WTC11 (cell line): ENCODE results near the gene NYAP1.

Source experiments
- ATF1 ChIP-seq: sonication (generic); formaldehyde crosslinking; IDR thresholded peaks from 2 replicates; pipeline ENCODE4 v1.8.1; 2023; ENCODE audit warnings: mild to moderate bottlenecking, moderate library complexity, missing genetic modification reagents
- CREB1 ChIP-seq: sonication (generic); formaldehyde crosslinking; IDR thresholded peaks from 2 replicates; pipeline ENCODE4 v1.8.0; 2023; ENCODE audit warnings: mild to moderate bottlenecking, missing genetic modification reagents
- ESRRA ChIP-seq: sonication (generic); formaldehyde crosslinking; IDR thresholded peaks from 2 replicates; pipeline ENCODE4 v1.8.1; 2022; ENCODE audit warnings: mild to moderate bottlenecking, missing genetic modification reagents, borderline replicate concordance
- JAZF1 ChIP-seq: fragments of 250-450 bp; sonication (Bioruptor Pico); IDR thresholded peaks from 2 replicates; pipeline ENCODE4 v1.9.0; 2021; ENCODE audit warnings: moderate library complexity, mild to moderate bottlenecking, inconsistent platforms
- NR1H2 ChIP-seq: sonication (generic); formaldehyde crosslinking; IDR thresholded peaks from 2 replicates; pipeline ENCODE4 v1.9.0; 2021; ENCODE audit warnings: mild to moderate bottlenecking, moderate library complexity, missing genetic modification reagents
- NR3C1 ChIP-seq: sonication (generic); formaldehyde crosslinking; conservative IDR thresholded peaks from 2 replicates; pipeline ENCODE4 v1.8.1; 2023; ENCODE audit warnings: low read depth, mild to moderate bottlenecking, missing genetic modification reagents
- TP53 ChIP-seq: sonication (generic); formaldehyde crosslinking; IDR thresholded peaks from 2 replicates; pipeline ENCODE4 v1.8.1; 2023; ENCODE audit warnings: mild to moderate bottlenecking, missing genetic modification reagents
- ZNF232 ChIP-seq: sonication (generic); formaldehyde crosslinking; IDR thresholded peaks from 2 replicates; pipeline ENCODE4 v1.8.0; 2022; ENCODE audit warnings: mild to moderate bottlenecking, missing genetic modification reagents
- TF ChIP-seq, protein P1 (sequence below): sonication (generic); formaldehyde crosslinking; IDR thresholded peaks from 2 replicates; pipeline ENCODE4 v1.8.1; 2022; ENCODE audit warnings: low read depth, missing genetic modification reagents, borderline replicate concordance
- TF ChIP-seq, protein P2 (sequence below): fragments of 200-600 bp; IDR thresholded peaks from 2 replicates; pipeline ENCODE4 v1.8.0; 2022; ENCODE audit warnings: antibody characterized with exemption
- TF ChIP-seq, protein P3 (sequence below): sonication (generic); formaldehyde crosslinking; IDR thresholded peaks from 2 replicates; pipeline ENCODE4 v1.8.0; 2023; ENCODE audit warnings: missing genetic modification reagents, mild to moderate bottlenecking, borderline replicate concordance
- TF ChIP-seq, protein P4 (sequence below): fragments of 250-450 bp; sonication (Bioruptor Pico); IDR thresholded peaks from 2 replicates; pipeline ENCODE4 v2.1.2; 2022; ENCODE audit warnings: mild to moderate bottlenecking, moderate library complexity
- TF ChIP-seq, protein P5 (sequence below): sonication (generic); formaldehyde crosslinking; IDR thresholded peaks from 2 replicates; pipeline ENCODE4 v1.8.0; 2022; ENCODE audit warnings: mild to moderate bottlenecking, missing genetic modification reagents

DNA sequence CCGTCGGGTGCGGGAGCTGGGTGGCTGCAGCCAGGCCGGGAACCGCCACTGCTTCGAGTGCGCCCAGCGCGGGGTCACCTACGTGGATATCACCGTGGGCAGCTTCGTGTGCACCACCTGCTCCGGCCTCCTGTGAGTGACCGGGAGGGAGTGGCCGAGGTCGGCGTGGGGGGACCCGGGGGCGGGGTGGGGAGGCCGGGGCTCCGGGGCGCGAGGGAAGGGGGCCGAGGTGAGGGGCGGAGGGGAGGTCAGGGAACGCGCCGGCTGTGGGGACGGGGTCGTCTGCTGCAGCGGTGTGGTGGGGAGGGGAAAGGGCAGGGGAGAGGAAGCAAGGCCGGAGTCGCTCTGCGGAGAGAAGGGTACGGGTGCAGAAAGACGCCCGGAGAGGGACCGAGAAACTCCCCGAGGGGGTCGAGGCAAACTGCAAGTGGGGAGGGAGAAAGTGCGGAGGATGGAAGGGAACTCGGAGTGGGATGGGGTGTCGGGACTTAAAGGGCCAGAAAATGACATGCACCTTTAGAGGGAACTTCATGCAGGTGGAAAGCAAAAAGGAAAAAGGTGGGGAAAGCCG lies 55.8 kb downstream of the NYAP1 start:
- TF ChIP-seq, protein P1, sequence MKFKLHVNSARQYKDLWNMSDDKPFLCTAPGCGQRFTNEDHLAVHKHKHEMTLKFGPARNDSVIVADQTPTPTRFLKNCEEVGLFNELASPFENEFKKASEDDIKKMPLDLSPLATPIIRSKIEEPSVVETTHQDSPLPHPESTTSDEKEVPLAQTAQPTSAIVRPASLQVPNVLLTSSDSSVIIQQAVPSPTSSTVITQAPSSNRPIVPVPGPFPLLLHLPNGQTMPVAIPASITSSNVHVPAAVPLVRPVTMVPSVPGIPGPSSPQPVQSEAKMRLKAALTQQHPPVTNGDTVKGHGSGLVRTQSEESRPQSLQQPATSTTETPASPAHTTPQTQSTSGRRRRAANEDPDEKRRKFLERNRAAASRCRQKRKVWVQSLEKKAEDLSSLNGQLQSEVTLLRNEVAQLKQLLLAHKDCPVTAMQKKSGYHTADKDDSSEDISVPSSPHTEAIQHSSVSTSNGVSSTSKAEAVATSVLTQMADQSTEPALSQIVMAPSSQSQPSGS (CRISPR knock-in tag), result no peak
- TF ChIP-seq, protein P2, sequence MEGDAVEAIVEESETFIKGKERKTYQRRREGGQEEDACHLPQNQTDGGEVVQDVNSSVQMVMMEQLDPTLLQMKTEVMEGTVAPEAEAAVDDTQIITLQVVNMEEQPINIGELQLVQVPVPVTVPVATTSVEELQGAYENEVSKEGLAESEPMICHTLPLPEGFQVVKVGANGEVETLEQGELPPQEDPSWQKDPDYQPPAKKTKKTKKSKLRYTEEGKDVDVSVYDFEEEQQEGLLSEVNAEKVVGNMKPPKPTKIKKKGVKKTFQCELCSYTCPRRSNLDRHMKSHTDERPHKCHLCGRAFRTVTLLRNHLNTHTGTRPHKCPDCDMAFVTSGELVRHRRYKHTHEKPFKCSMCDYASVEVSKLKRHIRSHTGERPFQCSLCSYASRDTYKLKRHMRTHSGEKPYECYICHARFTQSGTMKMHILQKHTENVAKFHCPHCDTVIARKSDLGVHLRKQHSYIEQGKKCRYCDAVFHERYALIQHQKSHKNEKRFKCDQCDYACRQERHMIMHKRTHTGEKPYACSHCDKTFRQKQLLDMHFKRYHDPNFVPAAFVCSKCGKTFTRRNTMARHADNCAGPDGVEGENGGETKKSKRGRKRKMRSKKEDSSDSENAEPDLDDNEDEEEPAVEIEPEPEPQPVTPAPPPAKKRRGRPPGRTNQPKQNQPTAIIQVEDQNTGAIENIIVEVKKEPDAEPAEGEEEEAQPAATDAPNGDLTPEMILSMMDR, result no peak
- no peak for TF ChIP-seq NR3C1 (CRISPR knock-in tag)
- TF ChIP-seq, protein P3, sequence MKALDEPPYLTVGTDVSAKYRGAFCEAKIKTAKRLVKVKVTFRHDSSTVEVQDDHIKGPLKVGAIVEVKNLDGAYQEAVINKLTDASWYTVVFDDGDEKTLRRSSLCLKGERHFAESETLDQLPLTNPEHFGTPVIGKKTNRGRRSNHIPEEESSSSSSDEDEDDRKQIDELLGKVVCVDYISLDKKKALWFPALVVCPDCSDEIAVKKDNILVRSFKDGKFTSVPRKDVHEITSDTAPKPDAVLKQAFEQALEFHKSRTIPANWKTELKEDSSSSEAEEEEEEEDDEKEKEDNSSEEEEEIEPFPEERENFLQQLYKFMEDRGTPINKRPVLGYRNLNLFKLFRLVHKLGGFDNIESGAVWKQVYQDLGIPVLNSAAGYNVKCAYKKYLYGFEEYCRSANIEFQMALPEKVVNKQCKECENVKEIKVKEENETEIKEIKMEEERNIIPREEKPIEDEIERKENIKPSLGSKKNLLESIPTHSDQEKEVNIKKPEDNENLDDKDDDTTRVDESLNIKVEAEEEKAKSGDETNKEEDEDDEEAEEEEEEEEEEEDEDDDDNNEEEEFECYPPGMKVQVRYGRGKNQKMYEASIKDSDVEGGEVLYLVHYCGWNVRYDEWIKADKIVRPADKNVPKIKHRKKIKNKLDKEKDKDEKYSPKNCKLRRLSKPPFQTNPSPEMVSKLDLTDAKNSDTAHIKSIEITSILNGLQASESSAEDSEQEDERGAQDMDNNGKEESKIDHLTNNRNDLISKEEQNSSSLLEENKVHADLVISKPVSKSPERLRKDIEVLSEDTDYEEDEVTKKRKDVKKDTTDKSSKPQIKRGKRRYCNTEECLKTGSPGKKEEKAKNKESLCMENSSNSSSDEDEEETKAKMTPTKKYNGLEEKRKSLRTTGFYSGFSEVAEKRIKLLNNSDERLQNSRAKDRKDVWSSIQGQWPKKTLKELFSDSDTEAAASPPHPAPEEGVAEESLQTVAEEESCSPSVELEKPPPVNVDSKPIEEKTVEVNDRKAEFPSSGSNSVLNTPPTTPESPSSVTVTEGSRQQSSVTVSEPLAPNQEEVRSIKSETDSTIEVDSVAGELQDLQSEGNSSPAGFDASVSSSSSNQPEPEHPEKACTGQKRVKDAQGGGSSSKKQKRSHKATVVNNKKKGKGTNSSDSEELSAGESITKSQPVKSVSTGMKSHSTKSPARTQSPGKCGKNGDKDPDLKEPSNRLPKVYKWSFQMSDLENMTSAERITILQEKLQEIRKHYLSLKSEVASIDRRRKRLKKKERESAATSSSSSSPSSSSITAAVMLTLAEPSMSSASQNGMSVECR (CRISPR knock-in tag), result no peak
- no peak for TF ChIP-seq ESRRA (CRISPR knock-in tag)
- no peak for TF ChIP-seq TP53 (CRISPR knock-in tag)
- no peak for TF ChIP-seq NR1H2 (CRISPR knock-in tag)
- TF ChIP-seq JAZF1 (CRISPR knock-in tag), result no peak
- TF ChIP-seq CREB1 (CRISPR knock-in tag), result no peak
- TF ChIP-seq, protein P4, sequence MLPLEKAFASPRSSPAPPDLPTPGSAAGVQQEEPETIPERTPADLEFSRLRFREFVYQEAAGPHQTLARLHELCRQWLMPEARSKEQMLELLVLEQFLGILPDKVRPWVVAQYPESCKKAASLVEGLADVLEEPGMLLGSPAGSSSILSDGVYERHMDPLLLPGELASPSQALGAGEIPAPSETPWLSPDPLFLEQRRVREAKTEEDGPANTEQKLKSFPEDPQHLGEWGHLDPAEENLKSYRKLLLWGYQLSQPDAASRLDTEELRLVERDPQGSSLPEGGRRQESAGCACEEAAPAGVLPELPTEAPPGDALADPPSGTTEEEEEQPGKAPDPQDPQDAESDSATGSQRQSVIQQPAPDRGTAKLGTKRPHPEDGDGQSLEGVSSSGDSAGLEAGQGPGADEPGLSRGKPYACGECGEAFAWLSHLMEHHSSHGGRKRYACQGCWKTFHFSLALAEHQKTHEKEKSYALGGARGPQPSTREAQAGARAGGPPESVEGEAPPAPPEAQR (CRISPR knock-in tag), result no peak
- TF ChIP-seq ATF1 (CRISPR knock-in tag), result no peak
- TF ChIP-seq, protein P5, sequence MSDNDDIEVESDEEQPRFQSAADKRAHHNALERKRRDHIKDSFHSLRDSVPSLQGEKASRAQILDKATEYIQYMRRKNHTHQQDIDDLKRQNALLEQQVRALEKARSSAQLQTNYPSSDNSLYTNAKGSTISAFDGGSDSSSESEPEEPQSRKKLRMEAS (CRISPR knock-in tag), result no peak
- TF ChIP-seq ZNF232, result no peak
